CD4-positive, alpha-beta T cell treated with Interleukin-6 for 4 hours (primary cell): Measurements from ENCODE around the gene LVRN.

ENCODE experiments used
- DNase-seq: peaks from one replicate; pipeline ENCODE4 v3.0.0-alpha.2; 2020; ENCODE audit warnings: mixed read lengths

LVRN gene

DNA sequence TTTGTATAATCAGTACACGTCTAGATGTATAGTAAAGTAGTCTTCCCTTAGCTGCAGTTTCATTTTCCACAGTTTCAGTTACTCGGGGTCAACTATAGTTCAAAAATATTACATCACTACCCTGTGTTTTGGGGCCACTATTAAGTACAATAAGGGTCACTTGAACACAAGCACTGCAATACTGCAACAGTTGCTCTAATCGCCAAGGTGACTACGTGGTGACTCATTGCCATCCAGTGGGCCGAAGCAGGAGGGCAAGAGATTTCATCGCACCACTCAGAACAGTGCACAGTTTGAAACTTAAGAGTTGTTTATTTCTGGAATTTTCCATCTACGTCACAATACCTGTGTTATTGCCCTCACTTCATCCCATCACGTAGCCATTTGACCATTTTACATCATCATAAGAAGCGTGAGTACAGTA lies 69.8 kb downstream of the LVRN start, which contains the start of gene ARL14EPL:
ARL14EPL (plus strand) TSS at position 379 of the 424 bp plus-strand sequence. CDS start 18,994 bp downstream, outside the sequence.
- DNase-seq = no peak

DNA sequence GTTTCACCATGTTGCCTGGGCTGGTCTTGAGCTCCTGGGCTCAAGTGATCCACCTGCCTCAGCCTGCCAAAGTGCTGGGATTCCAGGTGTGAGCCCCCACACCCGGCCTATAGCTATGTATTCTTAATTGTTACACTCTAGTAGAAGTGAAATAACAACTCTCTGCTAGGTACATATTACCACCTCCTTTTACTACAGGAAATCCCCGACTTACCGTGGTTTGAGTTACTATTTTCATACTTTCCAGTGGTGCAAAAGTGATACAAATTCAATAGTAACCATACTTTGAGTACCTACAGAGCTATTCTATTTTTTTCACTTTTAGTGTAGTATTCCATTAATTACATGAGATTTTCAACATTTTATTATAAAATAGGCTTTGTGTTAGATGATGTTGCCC lies 70.7 kb downstream of the LVRN start:
- DNase-seq = no peak

DNA sequence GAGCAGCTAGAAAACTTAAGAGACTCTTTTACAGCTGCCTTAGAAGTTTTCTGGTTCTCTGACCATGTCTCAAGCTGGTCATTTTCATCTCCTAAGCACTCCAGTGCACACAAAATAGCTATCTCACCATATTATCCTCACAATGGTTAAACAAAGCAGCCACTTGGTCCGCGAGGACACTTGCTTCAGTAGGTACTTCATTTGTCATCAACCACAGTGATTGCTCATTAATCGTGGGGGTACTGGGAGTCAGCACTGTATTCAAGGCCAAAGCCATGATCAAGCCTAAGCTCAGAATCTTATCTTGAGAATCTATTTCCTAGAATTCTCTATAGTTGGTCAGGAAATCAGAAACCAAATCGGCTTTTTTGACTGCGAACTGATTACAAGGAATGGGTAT lies 72.8 kb downstream of the LVRN start:
- no peak for DNase-seq

DNA sequence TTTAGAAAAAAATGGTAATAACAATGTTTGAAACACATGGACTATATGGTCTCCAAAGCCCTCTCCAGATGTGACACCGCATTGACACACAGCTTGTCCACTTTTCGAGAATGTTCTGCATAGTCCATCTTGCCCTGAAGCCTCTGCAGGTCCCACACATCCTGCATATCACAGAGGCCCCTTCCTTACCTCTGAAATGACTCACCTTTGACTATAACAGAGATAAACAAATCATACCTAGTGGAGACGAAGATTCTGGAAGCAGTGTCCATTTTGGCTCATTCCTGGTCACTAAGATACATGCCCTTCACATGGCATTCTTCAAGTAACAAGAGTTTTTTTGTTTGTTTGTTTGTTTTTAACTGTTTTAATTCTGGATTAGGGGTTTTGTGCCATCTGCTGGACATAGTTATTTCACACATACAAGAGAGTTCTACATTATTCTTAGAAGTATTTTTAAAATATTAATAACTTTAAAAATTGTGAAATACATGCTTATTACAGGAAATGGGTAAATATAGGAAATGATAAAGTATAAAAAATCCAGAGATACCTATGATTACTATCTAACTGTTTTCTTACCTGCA lies 75.1 kb downstream of the LVRN start:
- DNase-seq = no peak

DNA sequence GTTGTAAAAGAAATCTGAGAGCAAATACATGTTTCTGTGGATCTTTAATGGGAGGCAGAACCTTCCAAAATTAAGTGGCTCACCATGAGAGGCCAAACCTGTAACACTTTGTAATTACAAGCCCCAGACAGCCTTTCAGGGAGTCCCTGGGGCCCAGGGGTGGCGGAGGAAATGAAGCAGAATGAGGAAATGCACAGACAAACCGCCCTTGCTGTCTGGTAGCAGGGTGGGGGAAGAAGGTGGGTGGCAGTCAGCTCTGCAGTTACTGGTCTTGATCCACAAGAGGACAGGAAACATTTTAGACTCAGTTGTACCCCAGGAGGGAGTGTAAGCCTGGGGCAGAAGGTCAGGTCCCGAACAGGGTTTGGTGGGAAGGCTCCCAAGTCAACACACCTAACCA lies 76.5 kb downstream of the LVRN start:
- DNase-seq = no peak

DNA sequence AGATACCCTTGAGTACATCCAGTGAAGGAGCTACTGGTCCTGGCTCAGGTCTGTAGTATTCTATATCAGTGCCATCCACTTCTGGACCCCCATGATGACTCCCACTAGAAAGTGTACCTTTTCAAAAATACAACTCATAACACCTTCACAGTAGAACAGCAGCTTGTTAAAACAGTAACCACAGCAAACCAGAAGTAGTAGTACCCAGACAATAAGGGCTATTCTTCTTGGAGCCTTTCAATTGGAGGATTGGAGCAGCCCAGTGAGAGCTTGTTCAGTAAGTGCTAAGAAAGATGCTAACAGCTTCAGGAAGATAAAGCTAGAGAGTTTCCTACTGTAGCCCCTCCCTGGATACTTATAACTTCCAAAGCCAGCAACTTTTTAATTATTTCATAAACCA lies 80.1 kb downstream of the LVRN start:
- DNase-seq = no peak

DNA sequence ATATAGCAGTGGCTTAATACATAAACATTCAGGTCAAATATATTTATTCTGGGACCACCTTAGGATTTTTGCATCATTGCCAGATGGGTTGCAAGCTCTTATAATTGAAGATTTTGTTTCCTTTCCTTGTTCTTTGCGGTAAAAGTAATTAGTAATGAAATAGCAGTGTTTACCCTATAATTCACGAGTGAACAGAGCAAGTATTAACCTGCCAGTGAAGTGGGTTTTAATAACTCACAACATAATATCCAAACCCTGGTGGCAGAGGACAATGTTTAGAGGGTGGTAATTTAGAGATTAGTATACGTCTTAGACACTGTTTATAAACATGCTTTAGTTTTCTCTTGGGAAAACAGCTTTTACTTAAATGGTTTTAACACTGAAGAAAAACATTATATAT lies 81.8 kb downstream of the LVRN start:
- DNase-seq = no peak

DNA sequence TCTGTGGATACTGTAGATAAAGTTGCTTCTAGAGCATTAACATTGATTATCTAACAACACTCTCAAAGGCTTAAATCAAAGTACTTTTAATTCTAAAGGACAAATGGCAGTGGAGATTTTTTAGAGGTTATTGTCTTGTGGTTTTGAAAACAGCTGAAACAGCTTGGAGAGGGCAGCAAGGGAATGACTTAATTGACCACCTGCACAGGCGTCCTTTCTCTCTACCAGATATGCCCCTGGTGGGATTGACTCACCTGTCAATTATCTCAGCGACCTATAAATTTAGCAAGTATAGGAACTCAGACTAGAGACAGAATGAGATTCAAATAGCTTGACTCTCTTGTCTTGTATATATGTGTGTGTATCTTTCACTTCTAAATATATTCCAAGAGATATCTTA lies 83.5 kb downstream of the LVRN start:
- DNase-seq = no peak

DNA sequence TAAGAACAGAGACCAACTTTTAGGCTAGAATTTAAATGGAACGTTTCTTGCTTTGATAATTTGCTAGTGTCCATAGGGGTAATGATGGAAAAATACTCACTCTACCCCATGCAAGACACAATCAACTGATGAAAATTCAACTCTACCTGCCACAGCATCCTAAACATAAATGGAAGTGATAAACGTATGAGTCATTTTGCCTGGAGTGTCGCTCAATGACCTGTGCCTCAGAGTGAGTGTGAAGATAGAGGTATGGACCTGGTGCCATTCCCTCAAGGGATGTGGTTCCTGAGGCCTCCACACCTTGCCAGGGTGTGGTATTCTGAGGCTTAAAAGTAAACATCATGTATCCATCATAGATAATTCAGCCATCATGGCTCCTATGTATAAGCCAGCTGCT lies 84.0 kb downstream of the LVRN start:
- no peak for DNase-seq

DNA sequence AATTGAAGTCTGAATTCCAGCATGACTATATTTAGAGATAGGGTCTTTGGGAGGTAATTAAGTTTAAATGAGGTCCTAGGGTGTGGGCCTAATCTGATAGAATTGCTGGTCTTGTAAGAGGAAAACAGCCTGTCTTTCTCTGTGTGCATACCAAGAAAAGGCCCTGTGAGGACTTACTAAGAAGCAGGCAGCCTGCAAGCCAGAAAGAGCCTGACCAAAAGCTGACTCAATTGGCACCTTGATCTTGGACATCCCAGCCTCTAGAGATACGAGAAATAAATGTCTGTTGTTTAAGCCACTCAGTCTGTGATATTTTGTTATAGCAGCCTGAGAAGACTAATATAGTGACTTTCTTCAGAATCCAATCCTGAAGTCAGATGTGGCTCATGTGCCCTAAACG lies 84.5 kb downstream of the LVRN start:
- no peak for DNase-seq

DNA sequence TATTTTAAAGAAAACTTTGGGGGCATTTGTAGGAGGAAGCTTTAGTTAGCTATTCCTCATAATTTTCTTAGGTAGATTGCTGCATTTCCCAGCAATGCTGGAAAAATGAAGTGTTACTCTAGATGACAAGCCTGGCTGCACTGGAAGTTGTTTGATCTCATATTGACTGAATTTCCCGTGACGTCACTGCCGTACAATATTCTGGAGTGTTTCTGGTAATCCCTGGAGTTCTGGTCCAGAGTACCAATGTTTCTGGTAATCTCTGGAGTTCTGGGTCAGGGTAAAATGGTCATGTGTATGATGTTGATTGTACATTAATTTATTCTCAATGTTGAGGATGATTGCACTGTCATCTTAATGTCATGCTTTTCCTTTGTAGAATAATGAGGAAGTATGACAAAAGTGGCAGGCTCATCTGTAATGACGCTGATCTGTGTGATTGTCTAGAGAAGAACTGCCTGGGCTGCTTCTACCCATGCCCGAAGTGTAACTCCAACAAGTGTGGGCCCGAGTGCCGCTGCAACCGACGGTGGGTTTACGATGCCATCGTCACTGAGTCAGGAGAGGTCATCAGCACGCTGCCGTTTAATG lies 96.2 kb downstream of the LVRN start:
- no peak for DNase-seq

DNA sequence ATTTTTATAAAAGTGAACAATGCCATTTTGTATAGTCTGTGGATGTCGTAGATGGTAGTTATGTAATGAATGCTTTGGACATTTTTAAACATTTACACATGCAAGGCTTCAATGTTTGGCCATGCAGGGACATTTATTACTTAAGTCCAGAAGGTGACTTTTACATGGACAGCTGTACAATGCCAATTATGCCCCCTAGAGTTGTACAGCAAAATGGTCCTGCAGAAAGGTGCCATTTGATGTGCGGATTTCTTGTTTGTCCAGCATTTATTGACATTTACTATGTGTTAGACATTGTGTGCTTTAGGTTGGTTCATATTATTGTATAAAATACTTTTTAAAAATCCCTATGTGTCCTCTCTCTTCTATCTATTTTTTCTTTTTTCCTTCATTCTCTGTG lies 100.1 kb downstream of the LVRN start:
- no peak for DNase-seq

DNA sequence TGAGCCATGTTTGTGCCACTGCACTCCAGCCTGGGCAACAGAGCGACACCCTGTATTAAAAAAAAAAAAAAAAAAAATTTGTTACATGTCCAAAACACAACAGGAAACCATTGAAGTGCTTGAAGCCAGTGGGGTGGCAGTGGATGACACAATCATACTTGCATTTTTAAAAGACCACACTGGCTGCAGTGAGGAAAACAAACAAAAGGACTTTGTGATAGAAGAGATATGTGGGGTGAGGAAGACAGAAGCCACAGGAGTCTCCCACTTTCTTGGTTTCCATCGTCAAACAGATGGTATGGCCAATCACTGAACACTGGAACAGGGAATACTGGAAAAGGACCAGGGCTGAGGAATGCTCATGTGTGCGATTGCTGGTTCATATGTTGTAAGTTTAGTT lies 101.7 kb downstream of the LVRN start:
- no peak for DNase-seq

DNA sequence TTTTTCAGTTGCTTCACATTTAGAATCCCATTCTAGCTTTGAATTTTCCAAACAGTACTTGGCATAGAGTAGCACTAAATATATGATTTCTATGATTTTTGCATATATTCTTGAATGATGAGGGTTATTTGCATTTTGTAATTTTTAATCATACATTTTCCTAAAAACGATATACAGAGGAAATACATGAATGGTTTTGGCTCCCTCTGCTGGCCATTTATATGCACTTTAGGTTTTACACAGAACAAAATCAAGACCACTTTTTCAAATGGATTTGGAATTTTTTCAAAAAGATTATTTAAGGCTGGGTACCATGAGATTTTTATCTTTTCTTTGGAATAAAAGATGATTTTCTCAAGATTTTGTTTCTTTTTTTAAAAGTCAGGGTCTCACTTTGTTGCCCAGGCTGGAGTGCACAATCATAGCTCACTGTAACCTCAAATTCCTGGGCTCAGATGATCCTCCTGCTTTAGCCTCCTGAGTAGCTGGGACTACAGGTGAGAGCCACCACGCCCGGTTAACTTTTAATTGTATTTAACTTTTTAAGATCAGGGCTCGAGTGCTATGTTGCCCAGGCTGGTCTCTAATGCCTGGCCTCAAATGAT lies 105.9 kb downstream of the LVRN start:
- DNase-seq = peak; percentile 51

DNA sequence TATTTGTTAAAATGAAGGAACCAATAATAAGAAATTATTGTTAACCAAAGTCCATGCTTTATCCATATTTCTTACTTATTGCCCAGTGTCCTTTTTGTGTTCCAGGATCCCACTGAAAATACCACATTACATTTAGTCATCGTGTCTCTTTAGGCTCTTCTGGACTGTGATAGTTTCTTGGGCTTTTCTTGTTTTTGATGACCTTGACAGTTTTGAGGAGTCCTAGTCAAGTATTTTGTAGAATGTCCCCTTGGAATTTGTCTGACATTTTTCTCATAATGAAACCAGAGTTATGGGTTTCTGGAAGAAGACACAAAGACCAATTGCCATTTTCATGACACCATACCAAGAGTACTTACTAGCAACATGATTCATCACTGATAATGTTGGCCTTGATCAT lies 108.9 kb downstream of the LVRN start:
- no peak for DNase-seq

DNA sequence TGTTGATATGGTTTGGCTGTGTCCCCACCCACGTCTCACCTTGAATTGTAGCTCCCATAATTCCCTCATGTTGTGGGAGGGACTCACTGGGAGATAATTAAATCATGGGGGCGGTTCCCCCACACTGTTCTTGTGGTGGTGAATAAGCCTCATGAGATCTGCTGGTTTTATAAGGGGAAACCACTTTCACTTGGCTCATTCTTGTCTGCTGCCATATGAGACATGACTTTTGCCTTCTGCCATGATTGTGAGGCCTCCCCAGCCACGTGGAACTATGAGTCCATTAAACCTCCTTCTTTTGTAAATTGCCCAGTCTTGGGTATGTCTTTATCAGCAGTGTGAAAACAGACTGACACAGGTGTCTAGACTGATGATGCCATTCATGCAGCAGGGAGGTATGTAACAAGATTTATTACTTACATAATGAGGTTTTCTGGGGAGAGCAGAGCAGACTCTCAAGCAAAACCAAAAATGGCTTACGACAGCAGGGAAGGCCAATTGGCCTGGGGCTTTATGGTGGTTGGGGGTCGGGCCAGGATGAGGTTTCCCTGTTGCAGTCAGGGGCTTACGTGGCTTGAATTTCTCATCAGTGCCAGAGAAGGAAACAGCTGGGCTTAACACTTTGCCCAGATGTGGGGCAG lies 113.0 kb downstream of the LVRN start:
- no peak for DNase-seq

DNA sequence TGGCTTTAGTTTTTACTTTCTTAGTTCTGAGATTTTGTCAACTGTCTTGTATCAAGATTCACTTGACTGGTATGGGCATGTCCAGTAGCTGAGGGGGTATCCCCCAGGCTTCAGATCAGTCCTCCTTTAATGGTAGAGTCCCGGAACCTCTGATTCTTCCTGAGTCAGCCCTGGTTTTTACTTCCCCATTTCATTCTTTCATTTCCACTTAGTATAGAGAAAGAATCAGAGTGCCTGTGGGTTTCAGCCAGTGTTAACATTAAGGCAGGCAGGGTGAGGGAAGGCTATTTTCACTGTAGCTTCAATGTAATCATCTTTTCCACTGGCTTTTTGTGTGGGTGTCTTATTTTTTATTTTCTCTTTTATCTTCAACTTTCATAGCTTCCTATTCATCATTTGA lies 114.2 kb downstream of the LVRN start:
- DNase-seq = no peak
